Measurements from ENCODE around the gene CHST3. TPM values are rescaled to one million over a fixed set of nuclear protein-coding genes. Genes with fewer than 3 reads are reported as not detected.

Gene CHST3, protein sequence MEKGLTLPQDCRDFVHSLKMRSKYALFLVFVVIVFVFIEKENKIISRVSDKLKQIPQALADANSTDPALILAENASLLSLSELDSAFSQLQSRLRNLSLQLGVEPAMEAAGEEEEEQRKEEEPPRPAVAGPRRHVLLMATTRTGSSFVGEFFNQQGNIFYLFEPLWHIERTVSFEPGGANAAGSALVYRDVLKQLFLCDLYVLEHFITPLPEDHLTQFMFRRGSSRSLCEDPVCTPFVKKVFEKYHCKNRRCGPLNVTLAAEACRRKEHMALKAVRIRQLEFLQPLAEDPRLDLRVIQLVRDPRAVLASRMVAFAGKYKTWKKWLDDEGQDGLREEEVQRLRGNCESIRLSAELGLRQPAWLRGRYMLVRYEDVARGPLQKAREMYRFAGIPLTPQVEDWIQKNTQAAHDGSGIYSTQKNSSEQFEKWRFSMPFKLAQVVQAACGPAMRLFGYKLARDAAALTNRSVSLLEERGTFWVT
- 10 to 100 TPM; 12.9 to 40.8 TPM for total RNA-seq
- 12.8 TPM for polyA plus RNA-seq (2013, experiment 1 of 2)
- 11.8 TPM for polyA plus RNA-seq (2013, experiment 2 of 2)
- long read RNA-seq, experiment 1, full-length matches to known transcripts, result 1 of 14 reads
- long read RNA-seq, experiment 1, partial matches to known transcripts, result 0 of 14 reads
- long read RNA-seq, experiment 1, other reads (novel, unspliced or antisense), result 13 of 14 reads
- long read RNA-seq, experiment 2, full-length matches to known transcripts, result 12 of 46 reads
- long read RNA-seq, experiment 2, partial matches to known transcripts, result 34 of 46 reads
- long read RNA-seq, experiment 2, other reads (novel, unspliced or antisense), result 0 of 46 reads
- long read RNA-seq, experiment 3, full-length matches to known transcripts, result 3 of 11 reads
- long read RNA-seq, experiment 3, partial matches to known transcripts, result 0 of 11 reads
- long read RNA-seq, experiment 3, other reads (novel, unspliced or antisense), result 8 of 11 reads
- long read RNA-seq, experiment 4, partial matches to known transcripts, result 0 of 2 reads
- long read RNA-seq, experiment 4, other reads (novel, unspliced or antisense), result 2 of 2 reads

DNA sequence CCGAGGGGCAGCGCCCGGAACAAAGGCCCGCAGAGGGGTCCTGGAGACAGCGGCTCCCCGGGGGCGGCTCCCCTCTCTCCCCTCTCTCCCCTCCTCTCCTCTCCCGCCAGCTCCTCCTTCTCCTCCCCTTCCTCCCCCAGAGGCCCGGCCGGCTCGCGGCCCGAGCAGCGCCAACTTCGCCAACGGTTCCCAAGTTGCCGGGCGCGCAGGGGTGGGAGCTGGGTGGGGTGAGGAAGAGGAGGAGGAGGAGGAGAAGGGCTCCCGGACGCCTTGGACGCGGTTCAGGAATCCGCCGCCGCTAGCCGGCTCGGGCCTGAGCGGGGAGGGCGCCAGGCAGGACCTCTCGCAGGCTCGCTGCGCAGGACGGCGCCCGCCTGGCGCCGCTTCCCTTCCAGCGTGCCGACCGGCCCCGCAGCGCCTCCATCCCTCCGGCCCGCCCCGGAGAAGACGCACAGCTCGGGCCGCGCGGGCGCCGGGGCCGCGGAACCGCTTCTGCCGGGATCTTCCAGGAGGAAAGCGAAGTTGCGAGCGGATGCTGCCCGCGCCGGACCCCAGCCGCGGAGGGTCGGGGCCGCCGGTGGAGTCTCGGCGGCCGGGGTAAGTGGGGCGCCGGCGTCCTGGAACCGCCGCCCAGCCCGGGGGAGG lies at the start of gene CHST3:
Gene CHST3 (plus strand): TSS at position 298 of the 645 bp plus-strand sequence. CDS start 41,448 bp downstream, outside the sequence.
- H3K27me3 ChIP-seq (ENCODE audit: control insufficient read depth, insufficient read depth, low read length, poor library complexity, severe bottlenecking), result peaks cover 6% of the 10 kb centered on the region

DNA sequence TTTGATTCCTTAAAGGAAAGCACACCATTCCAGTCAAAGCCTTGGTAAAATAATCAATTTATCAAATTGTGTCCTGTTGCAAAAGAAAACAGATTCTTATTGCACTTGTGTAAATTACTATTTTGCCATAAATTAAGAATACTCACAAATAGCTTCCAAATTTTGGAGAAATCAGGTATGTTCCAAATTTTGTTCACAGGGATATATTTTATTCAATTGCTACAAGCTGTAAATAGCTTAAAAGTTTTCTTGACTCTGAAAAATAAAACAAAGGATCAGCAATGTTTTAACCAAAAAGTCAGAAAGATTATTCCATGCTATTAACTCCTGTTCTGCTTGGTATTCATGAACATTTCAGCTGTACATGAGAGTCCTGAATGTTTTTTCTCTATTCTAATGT lies 47.4 kb upstream of the CHST3 start:
- no peaks in the 10 kb centered on the region for H3K27me3 ChIP-seq (ENCODE audit: control insufficient read depth, insufficient read depth, low read length, poor library complexity, severe bottlenecking)

More for the DNA sequence above, at the start of gene CHST3:
- H3K9me3 Mint-ChIP-seq, result peaks cover 17% of the 10 kb centered on the region
- 0% methylated on average over 16 to 76 of the region's 77 CpGs for WGBS, 2 experiments (ENCODE audit: insufficient coverage in 1 of 2, insufficient read length in 1 of 2)
- Histone ChIP-seq H3K36me3 (ENCODE audit: control insufficient read depth, insufficient read depth, low read length) (no peaks in the 10 kb centered on the region), H3K27ac (ENCODE audit: low read depth, low read length) (no peak within 1 kb of the TSS), H3K9me3 (ENCODE audit: control insufficient read depth, low read length) (no peaks in the 10 kb centered on the region), H3K4me3 (ENCODE audit: low read length) (peak within 1 kb of the TSS; percentile 84), H3K4me1 (ENCODE audit: control insufficient read depth, insufficient read depth, low read length) (no peaks in the 10 kb centered on the region), H3K9ac (ENCODE audit: extremely low read depth, low read length, poor library complexity, severe bottlenecking) (peak within 1 kb of the TSS; percentile 54)
- peaks cover 50% of the 10 kb centered on the region for H3K27me3 Mint-ChIP-seq (ENCODE audit: insufficient read depth)
- TF ChIP-seq, protein P1, sequence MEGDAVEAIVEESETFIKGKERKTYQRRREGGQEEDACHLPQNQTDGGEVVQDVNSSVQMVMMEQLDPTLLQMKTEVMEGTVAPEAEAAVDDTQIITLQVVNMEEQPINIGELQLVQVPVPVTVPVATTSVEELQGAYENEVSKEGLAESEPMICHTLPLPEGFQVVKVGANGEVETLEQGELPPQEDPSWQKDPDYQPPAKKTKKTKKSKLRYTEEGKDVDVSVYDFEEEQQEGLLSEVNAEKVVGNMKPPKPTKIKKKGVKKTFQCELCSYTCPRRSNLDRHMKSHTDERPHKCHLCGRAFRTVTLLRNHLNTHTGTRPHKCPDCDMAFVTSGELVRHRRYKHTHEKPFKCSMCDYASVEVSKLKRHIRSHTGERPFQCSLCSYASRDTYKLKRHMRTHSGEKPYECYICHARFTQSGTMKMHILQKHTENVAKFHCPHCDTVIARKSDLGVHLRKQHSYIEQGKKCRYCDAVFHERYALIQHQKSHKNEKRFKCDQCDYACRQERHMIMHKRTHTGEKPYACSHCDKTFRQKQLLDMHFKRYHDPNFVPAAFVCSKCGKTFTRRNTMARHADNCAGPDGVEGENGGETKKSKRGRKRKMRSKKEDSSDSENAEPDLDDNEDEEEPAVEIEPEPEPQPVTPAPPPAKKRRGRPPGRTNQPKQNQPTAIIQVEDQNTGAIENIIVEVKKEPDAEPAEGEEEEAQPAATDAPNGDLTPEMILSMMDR (conservative IDR thresholded peaks at IDR 0.05), result no peak
- no peaks in the 10 kb centered on the region for H3K36me3 Mint-ChIP-seq (ENCODE audit: low read depth)
- H3K27ac Mint-ChIP-seq, result peak within 1 kb of the TSS; percentile 59
- DNase-seq, result peak; percentile 84
- peaks cover 23% of the 10 kb centered on the region for H3K4me1 Mint-ChIP-seq
- peak within 1 kb of the TSS; percentile 76 for H3K4me3 Mint-ChIP-seq

More for the DNA sequence above, 47.4 kb upstream of the CHST3 start:
- H3K36me3 Mint-ChIP-seq (ENCODE audit: low read depth), result no peaks in the 10 kb centered on the region
- peaks cover 7% of the 10 kb centered on the region for H3K27me3 Mint-ChIP-seq (ENCODE audit: insufficient read depth)
- no peak for DNase-seq
- Histone ChIP-seq H3K9ac (ENCODE audit: extremely low read depth, low read length, poor library complexity, severe bottlenecking) (no peak overlapping the region), H3K4me1 (ENCODE audit: control insufficient read depth, insufficient read depth, low read length) (no peaks in the 10 kb centered on the region), H3K27ac (ENCODE audit: low read depth, low read length) (no peak overlapping the region), H3K9me3 (ENCODE audit: control insufficient read depth, low read length) (peaks cover 25% of the 10 kb centered on the region), H3K36me3 (ENCODE audit: control insufficient read depth, insufficient read depth, low read length) (no peaks in the 10 kb centered on the region), H3K4me3 (ENCODE audit: low read length) (no peak overlapping the region)
- no peak overlapping the region for H3K4me3 Mint-ChIP-seq
- H3K9me3 Mint-ChIP-seq, result peaks cover 32% of the 10 kb centered on the region
- peaks cover 6% of the 10 kb centered on the region for H3K4me1 Mint-ChIP-seq
- TF ChIP-seq, protein P1 (conservative IDR thresholded peaks at IDR 0.05), result no peak
- H3K27ac Mint-ChIP-seq, result no peak overlapping the region
